ENCODE data around the gene ZNRF2.

Gene ZNRF2

GRCh38 chr7:30412782-30413504, 128.5 kb downstream of the ZNRF2 start:
- no peaks in the 10 kb centered on the region for H3K36me3 ChIP-seq (ENCODE audit: control insufficient read depth, insufficient read depth, low read length)
- H3K27me3 ChIP-seq (replicated peaks; ENCODE audit: control insufficient read depth, insufficient read depth, low read length) = no peaks in the 10 kb centered on the region
- H3K4me3 ChIP-seq (replicated peaks; ENCODE audit: low read depth, low read length) = no peak overlapping the region
- no peak for TF ChIP-seq CTCF (IDR thresholded peaks at IDR 0.05; ENCODE audit: insufficient read depth, low read length, poor library complexity, severe bottlenecking)
- DNase-seq (ENCODE audit: extremely low read depth, insufficient read length) = no peak

- H3K4me3 ChIP-seq (replicated peaks; ENCODE audit: low read depth, low read length) = no peak overlapping the region
- H3K36me3 ChIP-seq (ENCODE audit: control insufficient read depth, insufficient read depth, low read length) = no peaks in the 10 kb centered on the region
- DNase-seq (ENCODE audit: extremely low read depth, insufficient read length) = no peak
- no peak for TF ChIP-seq CTCF (IDR thresholded peaks at IDR 0.05; ENCODE audit: insufficient read depth, low read length, poor library complexity, severe bottlenecking)
- H3K27me3 ChIP-seq (replicated peaks; ENCODE audit: control insufficient read depth, insufficient read depth, low read length) = no peaks in the 10 kb centered on the region
Measured at GRCh38 chr7:30413864-30414263, 129.5 kb downstream of the ZNRF2 start.

Measured in GM06990 (cell line).